ENCODE measurements around the gene PIM2.
"Not testable (repeated sequence)": the region's sequence is repeated elsewhere in the genome, so short reads cannot be mapped to it uniquely, and the experiment has no call there.

The PIM2 gene

DNA sequence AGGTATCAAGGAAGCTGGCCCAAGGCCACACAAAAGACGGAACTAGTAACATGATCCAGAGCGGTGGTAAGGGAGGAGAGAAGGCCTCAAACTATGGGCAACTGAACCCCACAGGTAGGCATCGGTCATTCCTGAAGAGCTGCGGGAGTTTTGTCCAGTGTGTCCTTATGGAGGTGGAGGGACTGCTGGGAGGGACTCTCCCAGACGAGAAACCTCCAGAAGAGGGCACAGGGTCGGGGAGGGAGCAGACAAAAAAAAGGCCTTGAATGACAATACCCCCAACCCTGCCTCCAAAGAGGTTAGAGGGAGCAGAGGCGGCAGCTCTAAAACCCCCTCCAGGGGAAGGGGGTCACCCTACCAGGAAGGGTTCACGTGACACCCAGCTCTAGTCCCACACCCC is 14.6 kb downstream of the PIM2 start:
- DNase-seq: no peak

DNA sequence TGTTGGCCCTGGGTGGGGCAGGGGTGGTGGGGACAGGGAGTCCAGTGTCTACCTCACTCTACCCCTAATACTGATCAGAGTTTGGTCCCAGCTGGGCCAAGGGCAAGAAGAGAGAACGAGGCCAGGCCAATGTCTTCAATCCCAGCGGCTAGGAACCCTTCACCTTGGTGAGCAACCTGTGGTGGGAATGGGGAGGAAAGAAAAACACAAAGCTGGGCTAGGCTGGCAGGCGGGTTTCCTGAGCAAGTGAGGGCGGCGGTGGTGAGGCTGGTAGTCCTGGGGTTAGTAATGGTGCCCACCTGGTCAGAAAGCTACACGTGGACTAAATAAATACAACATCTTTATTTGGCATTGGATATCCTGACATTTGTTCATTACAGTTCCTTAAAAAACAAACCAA is 15.5 kb downstream of the PIM2 start:
- DNase-seq: no peak

DNA sequence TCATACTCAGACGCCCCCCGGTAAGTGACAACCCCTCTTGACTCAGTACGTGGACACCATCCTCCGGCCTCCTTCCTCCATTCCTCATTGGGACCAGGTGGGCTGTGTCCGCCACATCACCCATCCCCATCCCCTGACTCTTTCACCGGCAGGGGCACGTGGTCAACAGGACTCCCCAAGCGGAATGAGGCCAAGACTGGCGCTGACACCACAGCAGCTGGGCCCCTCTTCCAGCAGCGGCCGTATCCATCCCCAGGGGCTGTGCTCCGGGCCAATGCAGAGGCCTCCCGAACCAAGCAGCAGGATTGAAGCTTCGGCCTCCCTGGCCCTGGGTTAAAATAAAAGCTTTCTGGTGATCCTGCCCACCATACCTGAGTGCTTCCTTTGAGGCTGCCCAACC is 16.0 kb downstream of the PIM2 start:
- DNase-seq: no peak

DNA sequence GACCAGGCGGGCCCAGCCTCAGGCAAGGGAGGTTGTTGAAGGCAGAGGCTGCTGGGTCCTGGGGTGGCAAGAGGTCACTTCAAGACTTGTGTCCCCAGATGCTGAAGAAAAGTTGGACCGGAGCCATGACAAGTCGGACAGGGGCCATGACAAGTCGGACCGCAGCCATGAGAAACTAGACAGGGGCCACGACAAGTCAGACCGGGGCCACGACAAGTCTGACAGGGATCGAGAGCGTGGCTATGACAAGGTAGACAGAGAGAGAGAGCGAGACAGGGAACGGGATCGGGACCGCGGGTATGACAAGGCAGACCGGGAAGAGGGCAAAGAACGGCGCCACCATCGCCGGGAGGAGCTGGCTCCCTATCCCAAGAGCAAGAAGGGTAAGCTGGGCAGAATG is 16.7 kb downstream of the PIM2 start:
- no peak for DNase-seq

DNA sequence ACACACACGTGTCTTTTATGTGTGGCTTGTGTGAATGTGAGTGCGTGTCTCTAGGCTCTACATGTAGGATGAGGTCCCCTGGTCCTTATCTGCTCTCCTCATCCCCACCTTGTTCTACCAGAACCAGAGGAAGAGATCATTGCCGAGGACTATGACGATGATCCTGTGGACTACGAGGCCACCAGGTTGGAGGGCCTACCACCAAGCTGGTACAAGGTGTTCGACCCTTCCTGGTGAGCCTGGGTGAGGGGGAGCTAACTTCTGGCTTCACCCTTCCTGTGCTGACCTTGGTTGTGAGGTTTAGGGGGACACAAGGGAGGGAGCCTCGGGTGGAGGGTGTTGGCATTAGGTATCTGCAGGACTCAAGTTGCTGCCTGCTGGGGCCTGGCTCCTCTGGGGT is 17.8 kb downstream of the PIM2 start:
- no peak for DNase-seq

DNA sequence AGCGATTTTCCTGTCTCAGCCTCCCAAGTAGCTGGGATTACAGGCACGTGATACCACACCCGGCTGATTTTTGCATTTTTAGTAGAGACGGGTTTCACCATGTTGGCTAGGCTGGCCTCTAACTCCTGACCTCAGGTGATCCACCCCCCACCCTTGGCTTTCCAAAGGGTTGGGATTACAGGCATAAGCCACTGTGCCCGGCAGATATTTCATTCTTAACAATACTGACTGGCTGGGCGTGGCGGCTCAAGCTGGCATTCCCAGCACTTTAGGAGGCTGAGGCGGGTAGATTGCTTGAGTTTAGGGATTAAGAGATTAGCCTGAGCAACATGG is 19.8 kb downstream of the PIM2 start:
- no peak for DNase-seq

DNA sequence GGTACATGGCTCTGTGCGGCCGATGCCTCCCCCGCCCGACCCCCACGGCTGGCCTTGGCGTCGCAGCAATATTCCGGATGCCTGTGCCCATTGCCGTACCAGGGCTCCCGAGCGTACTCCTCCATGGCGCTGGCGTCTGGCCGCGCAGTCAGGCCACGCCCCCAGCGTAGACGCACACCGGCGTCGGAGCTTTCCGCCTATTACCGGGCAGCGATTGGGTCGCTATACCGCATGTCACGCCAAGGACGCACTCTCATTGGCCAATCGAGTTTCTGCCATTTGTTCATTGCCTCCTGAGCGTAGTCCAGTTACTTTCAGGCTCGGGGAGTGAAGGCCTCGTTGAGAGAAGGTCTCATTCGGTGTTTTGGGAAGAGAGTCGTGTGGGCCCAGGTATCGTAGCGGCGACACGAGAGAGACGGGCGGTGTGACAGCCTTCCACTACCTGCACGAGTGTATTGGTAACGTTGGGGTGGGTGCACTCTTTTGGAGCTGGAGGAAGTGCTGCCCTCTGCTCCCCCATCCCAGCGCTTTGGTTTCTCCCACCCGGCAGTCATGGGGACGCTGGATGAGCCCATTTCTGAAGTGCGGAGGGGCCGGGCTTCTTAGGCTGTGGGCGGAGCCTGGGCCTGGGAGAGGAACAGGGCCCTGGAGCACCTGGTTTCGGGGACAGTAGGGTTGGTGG is 21.1 kb downstream of the PIM2 start, which contains the start of the genes PQBP1 and TIMM17B:
PQBP1 (plus strand) TSS at position 306 of the 682 bp plus-strand sequence. CDS start 580 bp downstream, outside the sequence.
TIMM17B (minus strand) TSS at position 144 of the 682 bp plus-strand sequence; CDS start at position 125, 19 bp downstream.
- DNase-seq: peak; percentile 96

DNA sequence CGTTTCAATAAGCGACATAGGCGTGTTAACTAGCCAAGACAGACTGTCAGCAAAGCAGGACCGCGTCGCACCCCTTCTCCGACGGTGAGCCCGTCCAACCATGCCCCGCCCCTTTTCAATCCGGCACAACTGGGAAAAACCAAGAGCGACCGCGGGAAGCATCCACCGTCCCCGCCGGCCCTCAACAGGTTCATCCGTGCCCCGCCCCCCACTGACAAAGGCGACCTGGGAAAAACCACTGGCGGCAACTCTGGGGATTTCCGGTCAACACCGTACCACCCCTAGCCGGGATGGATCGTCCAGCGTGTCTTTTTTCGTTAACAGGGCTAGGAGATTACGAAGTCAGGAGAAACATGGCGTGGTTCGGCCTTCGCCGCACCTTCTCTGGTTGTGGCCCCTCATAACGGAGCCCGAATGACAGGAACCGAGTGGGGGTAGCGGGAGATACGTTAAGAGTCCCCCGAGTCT is 21.6 kb downstream of the PIM2 start:
- DNase-seq: peak; percentile 63

DNA sequence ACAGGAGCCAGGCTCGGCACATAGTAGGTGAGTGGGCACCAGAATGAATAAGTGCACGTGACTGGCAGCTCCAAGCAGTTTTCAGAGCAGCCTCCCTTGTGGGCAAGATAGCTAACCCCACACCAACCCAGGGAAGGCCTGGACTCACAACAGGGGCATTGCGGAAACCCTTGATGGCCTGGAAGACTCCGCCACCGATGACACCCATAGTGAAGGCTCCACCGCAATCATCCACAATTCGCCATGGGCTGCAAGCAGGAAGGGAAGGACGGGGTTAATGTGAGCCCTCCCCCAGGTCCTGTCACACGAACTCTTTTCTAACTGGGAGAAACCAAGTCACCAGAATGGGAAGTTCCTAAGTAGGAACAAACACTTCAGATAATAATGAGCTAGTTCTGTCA is 22.2 kb downstream of the PIM2 start:
- peak; percentile 13 for DNase-seq

DNA sequence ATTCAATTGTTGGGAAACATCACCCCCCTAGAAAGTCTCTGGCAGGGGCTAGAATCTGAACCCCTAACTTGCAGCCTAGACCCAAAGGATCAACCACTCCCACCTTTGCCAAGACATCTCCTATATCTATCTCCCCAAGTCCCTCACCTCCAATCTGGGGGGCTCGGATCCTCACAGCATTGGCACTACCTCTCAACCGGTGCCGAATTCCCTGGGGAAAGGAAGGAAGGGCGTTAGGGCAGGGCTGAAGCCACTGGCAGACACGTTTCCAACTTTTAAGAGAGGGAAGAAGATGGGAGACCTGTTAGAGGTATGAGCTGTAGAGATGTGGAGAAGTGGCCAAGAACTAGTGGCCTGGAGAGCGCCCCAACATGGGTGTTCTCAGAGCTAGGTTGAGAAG is 23.9 kb downstream of the PIM2 start:
- no peak for DNase-seq

DNA sequence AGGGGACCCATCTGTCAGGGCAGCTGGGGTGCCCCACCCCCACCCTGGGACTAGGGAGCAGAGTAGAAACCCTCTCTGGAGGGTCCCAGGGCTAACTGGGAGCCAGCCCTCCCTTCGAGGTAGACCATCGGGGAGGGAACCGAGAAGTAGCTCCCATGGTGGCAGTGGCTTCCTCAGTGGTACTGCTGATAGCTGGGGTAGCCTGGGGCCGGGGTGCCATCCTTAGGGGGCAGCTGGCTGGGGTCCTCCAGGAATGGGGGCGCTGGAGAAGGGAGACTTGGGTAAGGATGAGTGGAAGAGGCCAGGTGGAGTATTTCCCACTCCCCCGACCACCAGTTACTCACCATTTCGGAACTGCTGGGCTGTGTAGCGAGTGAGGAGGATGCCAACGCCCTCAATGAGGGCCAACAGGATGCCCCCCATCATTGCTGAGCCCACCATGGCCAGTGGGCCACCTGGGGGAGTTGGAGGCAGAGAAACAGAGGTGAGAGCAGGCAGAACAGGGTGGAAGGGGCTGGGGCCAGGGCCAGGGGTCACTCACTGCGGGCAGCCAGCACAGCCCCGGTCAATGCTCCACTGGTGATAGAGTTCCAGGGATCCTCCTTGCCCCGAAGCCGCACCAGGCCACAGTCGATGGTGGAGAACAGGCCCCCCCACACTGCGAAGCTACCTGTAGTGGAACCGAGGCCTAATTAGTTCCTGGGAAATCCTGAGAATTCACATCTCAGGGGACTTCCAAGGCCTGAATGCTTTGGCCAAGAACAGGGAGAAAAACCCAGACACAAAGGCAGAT is 25.1 kb downstream of the PIM2 start:
- DNase-seq: no peak

DNA sequence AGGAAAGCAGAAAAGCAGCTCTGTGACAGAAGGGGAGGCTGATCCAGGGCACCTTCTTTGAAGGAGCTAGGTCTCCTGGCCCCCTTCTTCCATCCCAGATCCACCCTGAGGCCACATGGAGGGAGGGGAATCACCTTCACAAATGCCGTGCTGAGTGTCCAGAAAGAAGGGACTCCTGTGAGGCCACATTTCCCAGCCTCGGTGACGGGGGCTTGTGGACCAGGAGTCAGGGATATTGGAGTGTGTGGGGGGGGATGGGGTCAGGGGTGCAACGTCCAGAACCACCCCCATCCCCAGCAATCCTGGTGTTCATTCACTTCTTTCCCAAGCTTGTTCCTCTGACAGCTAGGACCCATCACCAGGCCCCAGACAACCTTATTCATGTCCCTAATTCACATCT is 25.9 kb downstream of the PIM2 start:
- no peak for DNase-seq

DNA sequence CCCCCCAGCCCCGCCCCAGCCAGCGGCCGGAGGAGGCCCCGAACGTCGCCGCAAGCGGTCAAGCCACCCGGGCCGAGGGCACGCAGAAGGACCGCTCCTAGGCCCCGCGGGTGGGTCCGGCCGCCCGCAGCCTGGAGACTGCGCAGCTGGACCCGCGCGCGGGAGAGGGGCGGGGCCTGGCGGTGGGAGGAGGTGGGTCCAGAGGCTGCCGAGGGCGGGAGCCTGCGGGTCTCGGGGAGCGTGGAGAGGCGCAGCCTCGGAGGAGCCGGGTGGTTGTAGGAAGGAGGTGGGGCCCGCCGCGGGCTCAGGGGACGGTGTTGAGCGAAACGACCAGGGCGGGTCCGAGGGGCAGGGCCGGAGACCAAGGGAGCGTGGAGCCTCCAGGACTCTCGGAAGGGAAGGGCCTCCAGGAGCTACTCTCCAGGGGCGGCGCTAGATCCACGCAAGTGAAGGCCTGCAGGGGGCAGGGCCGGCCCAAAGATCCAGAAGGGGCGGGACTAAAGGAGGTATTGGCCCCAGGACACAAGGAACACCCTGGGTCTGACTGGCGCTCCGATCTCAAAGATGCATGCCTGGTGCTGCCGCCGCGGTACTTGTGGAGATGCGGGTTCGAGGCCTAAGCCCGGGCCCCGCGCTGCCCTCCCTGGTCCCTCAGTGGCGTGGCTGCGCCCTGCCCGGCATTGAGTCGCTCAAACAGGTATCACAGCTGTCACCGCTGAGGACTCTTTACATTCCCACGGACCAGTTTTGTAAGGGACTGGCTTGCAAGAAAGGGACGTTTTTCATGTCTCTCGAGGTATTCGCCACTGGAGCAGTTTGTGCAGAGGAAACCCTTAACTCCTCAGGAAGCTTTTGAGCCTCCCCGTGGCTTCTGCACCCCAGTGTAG is 27.2 kb downstream of the PIM2 start:
- DNase-seq: peak; percentile 79

DNA sequence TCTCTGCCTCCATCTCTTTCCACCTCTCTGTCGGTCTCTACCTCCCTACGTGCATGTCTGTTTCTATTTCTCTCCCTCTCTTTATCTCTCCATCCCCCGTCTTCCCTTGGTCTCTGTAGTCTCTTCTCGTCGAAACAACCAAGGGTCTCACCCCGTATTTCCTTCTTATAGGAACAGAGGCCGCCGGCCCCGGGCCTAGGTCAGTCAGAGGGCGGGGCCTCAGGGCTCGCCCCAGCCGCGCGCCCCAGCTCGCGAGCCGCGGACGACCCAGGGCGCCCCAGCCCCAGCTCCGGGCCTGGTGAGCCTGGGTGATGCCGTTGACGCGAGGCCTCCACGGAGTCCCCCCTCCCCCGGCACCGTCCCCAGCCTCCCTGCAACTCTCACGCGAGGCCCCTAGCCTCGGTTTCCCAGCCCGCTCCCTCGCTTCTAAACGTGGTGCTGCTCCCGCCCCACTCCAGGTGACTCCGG is 27.9 kb downstream of the PIM2 start:
- DNase-seq: no peak

DNA sequence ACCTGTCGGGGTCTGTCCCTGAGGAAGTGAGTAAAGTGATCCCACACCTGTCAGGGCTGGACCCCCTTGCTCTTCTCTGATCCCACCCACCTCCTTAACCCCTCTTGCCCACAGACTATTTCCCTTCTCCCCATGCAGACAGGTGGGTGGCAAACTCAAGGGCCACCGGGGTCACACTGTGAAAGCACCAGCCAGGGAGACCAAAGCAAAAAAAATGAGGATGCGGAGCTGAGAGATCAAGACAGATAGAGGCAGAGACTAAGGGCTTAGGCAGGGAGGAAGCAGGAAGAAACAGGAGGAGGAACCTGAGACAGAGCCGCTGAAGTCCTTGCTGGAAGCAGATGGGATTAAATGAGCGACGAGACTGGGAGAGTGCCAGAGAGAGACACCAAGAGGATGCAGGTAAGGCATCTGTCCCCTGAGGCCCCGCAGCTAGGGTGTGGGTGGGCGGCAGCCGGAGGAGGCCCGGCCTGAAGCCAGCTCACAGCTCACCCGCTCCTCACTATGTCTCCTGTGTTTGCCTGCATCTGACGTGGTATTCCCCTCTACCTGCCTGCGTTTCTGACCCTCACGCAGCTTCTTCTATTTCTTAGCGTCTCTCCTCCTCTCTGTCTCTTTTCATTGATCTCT is 28.4 kb downstream of the PIM2 start:
- no peak for DNase-seq

DNA sequence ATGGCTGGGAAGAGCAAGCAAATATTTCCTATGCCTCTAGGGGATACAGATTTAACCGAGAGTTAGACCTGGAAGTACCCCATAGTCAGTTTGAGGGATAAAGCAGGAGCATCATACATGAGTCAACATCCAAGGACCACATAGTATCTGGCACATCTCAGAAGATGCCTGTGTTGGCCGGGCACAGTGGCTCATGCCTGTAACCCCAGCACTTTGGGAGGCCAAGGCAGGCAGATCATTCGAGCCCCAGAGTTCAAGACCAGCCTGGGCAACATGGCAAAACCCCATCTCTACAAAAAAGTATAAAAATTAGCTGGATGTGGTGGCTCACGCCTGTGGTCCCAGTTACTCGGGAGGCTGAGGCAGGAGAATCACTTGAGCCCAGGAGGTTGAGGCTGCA is 32.2 kb downstream of the PIM2 start:
- not testable (repeated sequence) for DNase-seq

DNA sequence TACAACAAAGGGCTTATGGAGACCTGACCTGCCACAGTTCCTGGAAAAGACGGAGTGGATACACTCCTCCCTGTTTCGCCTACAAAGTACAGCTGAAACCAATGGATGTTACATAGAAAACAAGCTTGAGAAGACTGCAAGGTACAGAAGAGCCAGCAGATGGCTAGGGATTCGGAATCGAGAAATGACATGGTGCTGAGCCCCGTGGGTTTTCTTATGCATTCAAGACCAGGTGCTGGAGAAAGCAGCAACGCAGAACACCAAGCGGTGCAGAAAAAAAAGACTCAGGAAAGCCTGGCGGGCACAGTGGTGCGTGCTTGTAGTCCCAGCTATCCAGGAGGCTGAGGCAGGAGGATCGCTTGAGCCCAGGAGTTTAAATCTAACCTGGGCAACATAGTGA is 35.1 kb downstream of the PIM2 start:
- no peak for DNase-seq

DNA sequence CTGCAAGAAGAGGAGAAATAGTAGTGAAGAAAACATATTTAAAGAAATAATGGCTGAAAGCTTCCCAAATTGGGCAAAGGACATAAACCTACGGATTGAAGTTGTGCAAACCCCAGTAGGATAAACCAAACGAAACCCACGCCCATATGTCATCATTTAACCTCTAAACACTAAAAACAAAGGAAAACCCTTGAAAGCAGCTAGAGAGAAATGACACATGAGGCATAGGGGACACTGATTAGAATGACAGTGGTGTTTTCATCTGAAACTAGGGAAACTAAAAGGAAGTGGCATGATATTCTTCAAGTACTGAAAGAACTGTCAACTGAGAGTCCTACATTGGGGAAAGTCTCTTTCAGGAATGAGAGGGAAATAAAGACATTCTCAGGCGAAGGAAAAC is 41.9 kb downstream of the PIM2 start:
- not testable (repeated sequence) for DNase-seq

DNA sequence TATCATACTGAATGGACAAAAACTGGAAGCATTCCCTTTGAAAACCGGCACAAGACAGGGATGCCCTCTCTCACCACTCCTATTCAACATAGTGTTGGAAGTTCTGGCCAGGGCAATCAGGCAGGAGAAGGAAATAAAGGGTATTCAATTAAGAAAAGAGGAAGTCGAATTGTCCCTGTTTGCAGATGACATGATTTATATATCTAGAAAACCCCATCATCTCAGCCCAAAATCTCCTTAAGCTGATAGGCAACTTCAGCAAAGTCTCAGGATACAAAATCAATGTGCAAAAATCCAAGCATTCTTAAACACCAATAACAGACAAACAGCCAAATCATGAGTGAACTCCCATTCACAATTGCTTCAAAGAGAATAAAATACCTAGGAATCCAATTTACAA is 46.8 kb downstream of the PIM2 start:
- DNase-seq: not testable (repeated sequence)

DNA sequence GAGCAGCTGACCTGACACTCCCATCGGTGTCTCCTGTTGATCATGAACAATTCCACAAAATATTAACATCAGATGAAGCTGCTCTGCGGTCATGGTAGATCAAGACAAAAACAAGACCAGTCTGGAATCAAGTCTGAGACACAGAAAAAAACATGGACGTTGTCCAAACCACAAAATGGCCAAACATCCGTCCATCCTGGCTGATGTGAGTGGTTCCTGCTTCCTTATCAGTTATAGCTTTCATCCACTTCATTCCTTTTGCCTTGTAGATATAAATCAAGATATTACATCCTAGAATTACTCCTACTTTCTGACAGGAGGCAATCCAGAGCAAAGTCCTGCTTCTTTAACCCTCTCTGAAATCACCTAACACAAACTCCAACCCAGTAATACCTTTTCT is 54.6 kb downstream of the PIM2 start:
- DNase-seq: peak; percentile 27

Measured in fibroblast of skin of right quadriceps (primary cell).